Motor neuron (in vitro differentiated cells): ENCODE measurements around the gene ABCC12. TPM values are rescaled to one million over a fixed set of nuclear protein-coding genes. Genes with fewer than 3 reads are reported as not detected.

Experiments
- ATAC-seq, 8 experiments: fragments of 200-7000 bp; cut with Tn5 transposase; replicated peaks in 6 of 8; 2 replicates each; pipeline ENCODE4 v1.8.0; 2021; ENCODE audit warnings: mild to moderate bottlenecking in 8 of 8, moderate library complexity in 8 of 8
- H3K27ac ChIP-seq, 2 donors: fragments of 250-450 bp; sonication (Bioruptor Pico); 2 replicates each; pipeline ENCODE4 v1.9.0; 2021; ENCODE audit warnings: antibody characterized with exemption in 2 of 2, mild to moderate bottlenecking in 2 of 2, moderate library complexity in 1 of 2
- H3K4me1 ChIP-seq, 2 donors: fragments of 250-450 bp; sonication (Bioruptor Pico); replicated peaks in 1 of 2; 2 replicates each; pipeline ENCODE4 v1.6.1; 2021; ENCODE audit warnings: antibody characterized with exemption in 2 of 2, mild to moderate bottlenecking in 2 of 2, moderate library complexity in 1 of 2
- H3K4me3 ChIP-seq, 5 donors: fragments of 250-450 bp; sonication (Bioruptor Pico); 2 replicates each; pipeline ENCODE4 v1.9.0; 2021; ENCODE audit warnings: antibody characterized with exemption in 5 of 5, mild to moderate bottlenecking in 5 of 5, moderate library complexity in 4 of 5
- WGBS, 10 experiments: fragments of 450-650 bp; shearing (Covaris generic); methylation state at CpG; one replicate each; pipeline ENCODE4 v1.0.0; 2022; 5-methylcytosine and 5-hydroxymethylcytosine counted together
- in situ Hi-C, 9 experiments: fragments of 400-800 bp; cut with MboI; loops; one replicate each; pipeline ENCODE4 v1.15.0; 2021; ENCODE audit warnings: low sequenced_read_pairs in 9 of 9, low pct_unique_long_range_greater_than_20kb in 2 of 9; ENCODE audit not compliant: unreplicated experiment in 9 of 9
- total RNA-seq, 8 experiments: library from RNA; unstranded; fragments of 300-600 nt; gene quantifications; 2 replicates each; pipeline versions ENCODE4 v1.2.3 to v1.2.4, GENCODE V29; 2022

ABCC12 gene
- total RNA-seq, 8 experiments from 2014 or later, result 0.05 to 0.56 (median 0.25) TPM; not detected in 2

GRCh38 chr16:48123104-48123788, 32.5 kb downstream of the ABCC12 start:
- peak; percentile 85 to 99 (median 91) for ATAC-seq
- Histone ChIP-seq H3K4me3 (no peak overlapping the region), H3K4me1 (peaks cover 5 to 31% of the 10 kb centered on the region in 2 donors), H3K27ac (no peak overlapping the region)
- in situ Hi-C loops, result no loop called here
- WGBS, 10 experiments, result 0 to 72% (median 19%) methylated on average over 1 to 4 of the region's 5 CpGs; no CpG with 5 or more reads in 6 of the 10 experiments

- 17 to 100% (median 90%) methylated on average over 1 to 2 of the region's 5 CpGs; no CpG with 5 or more reads in 3 of the 10 experiments for WGBS, 10 experiments
- Histone ChIP-seq H3K4me3 (no peak overlapping the region), H3K27ac (no peak overlapping the region), H3K4me1 (peaks cover 0 to 31% of the 10 kb centered on the region in 2 donors)
- ATAC-seq, result no peak
- in situ Hi-C loops, result no loop called here
These were observed 34.5 kb downstream of the ABCC12 start for GRCh38 chr16:48121276-48121675.

GRCh38 chr16:48118841-48119240, 37.0 kb downstream of the ABCC12 start:
- Histone ChIP-seq H3K27ac (no peak overlapping the region), H3K4me1 (peaks cover 0 to 24% of the 10 kb centered on the region in 2 donors), H3K4me3 (no peak overlapping the region)
- in situ Hi-C loops, result no loop called here
- ATAC-seq, result no peak
- WGBS, 10 experiments, result 50 to 100% (median 100%) methylated on average over 1 of the region's 2 CpGs; no CpG with 5 or more reads in 6 of the 10 experiments

GRCh38 chr16:48117217-48118105, 38.3 kb downstream of the ABCC12 start:
- in situ Hi-C loops, result no loop called here
- Histone ChIP-seq H3K27ac (no peak overlapping the region), H3K4me3 (no peak overlapping the region), H3K4me1 (peaks cover 0 to 13% of the 10 kb centered on the region in 2 donors)
- ATAC-seq, result peak; percentile 79 to 99 (median 88)
- 40 to 100% (median 75%) methylated on average over 1 to 4 of the region's 22 CpGs; no CpG with 5 or more reads in 4 of the 10 experiments for WGBS, 10 experiments

GRCh38 chr16:48115299-48115698, 40.5 kb downstream of the ABCC12 start:
- Histone ChIP-seq H3K4me3 (no peak overlapping the region), H3K4me1 (peaks cover 0 to 13% of the 10 kb centered on the region in 2 donors), H3K27ac (no peak overlapping the region)
- WGBS, 10 experiments, result 90 to 100% (median 96%) methylated on average over 1 to 6 of the region's 14 CpGs; no CpG with 5 or more reads in 6 of the 10 experiments
- ATAC-seq, result no peak
- in situ Hi-C loops, result no loop called here

GRCh38 chr16:48114410-48114809, 41.4 kb downstream of the ABCC12 start:
- H3K4me3 ChIP-seq, result no peak overlapping the region
- H3K4me1 ChIP-seq, result peaks cover 4 to 19% of the 10 kb centered on the region in 2 donors
- ATAC-seq, result no peak
- H3K27ac ChIP-seq, result no peak overlapping the region
- in situ Hi-C loops, result no loop called here
- 70 to 90% (median 86%) methylated on average over 2 to 6 of the region's 7 CpGs; no CpG with 5 or more reads in 6 of the 10 experiments for WGBS, 10 experiments

- no peak for ATAC-seq
- WGBS, 10 experiments, result 87 to 100% (median 98%) methylated on average over 1 to 3 of the region's 7 CpGs; no CpG with 5 or more reads in 6 of the 10 experiments
- no peak overlapping the region for H3K27ac ChIP-seq
- H3K4me3 ChIP-seq, result no peak overlapping the region
- in situ Hi-C loops, result no loop called here
- peaks cover 5 to 23% of the 10 kb centered on the region in 2 donors for H3K4me1 ChIP-seq
These were observed 42.3 kb downstream of the ABCC12 start for GRCh38 chr16:48113471-48113870.

GRCh38 chr16:48113001-48113400, 42.8 kb downstream of the ABCC12 start:
- in situ Hi-C loops, result no loop called here
- no peak for ATAC-seq
- Histone ChIP-seq H3K4me3 (no peak overlapping the region), H3K4me1 (peaks cover 5 to 19% of the 10 kb centered on the region in 2 donors), H3K27ac (no peak overlapping the region)
- 20 to 100% (median 80%) methylated on average over 1 to 4 of the region's 6 CpGs; no CpG with 5 or more reads in 3 of the 10 experiments for WGBS, 10 experiments

- in situ Hi-C loops, result no loop called here
- 7 to 80% (median 53%) methylated on average over 1 to 2 of the region's 3 CpGs; no CpG with 5 or more reads in 6 of the 10 experiments for WGBS, 10 experiments
- Histone ChIP-seq H3K4me1 (peaks cover 5 to 15% of the 10 kb centered on the region in 2 donors), H3K4me3 (no peak overlapping the region), H3K27ac (no peak overlapping the region)
- no peak for ATAC-seq
These were observed 43.2 kb downstream of the ABCC12 start for GRCh38 chr16:48112600-48112999.

- H3K4me3 ChIP-seq, result no peak overlapping the region
- ATAC-seq, result no peak
- in situ Hi-C loops, result no loop called here
- peaks cover 16 to 20% of the 10 kb centered on the region in 2 donors for H3K4me1 ChIP-seq
- H3K27ac ChIP-seq, result no peak overlapping the region
- 48 to 100% (median 86%) methylated on average over 2 to 5 of the region's 5 CpGs; no CpG with 5 or more reads in 3 of the 10 experiments for WGBS, 10 experiments
These were observed 44.8 kb downstream of the ABCC12 start for GRCh38 chr16:48110982-48111381.

GRCh38 chr16:48110000-48110399, 45.8 kb downstream of the ABCC12 start:
- in situ Hi-C loops, result no loop called here
- WGBS, 10 experiments, result 46 to 97% (median 88%) methylated on average over 1 to 6 of the region's 7 CpGs
- Histone ChIP-seq H3K27ac (no peak overlapping the region), H3K4me3 (no peak overlapping the region), H3K4me1 (peaks cover 17 to 24% of the 10 kb centered on the region in 2 donors)
- ATAC-seq, result no peak

GRCh38 chr16:48109475-48109874, 46.3 kb downstream of the ABCC12 start:
- Histone ChIP-seq H3K27ac (no peak overlapping the region), H3K4me1 (peaks cover 17 to 24% of the 10 kb centered on the region in 2 donors), H3K4me3 (no peak overlapping the region)
- peak in 5 of 8 experiments; percentile 69 to 86 (median 76) for ATAC-seq
- 0 to 63% (median 34%) methylated on average over 1 to 7 of the region's 9 CpGs; no CpG with 5 or more reads in 3 of the 10 experiments for WGBS, 10 experiments
- in situ Hi-C loops, result no loop called here

GRCh38 chr16:48106446-48106845, 49.3 kb downstream of the ABCC12 start:
- in situ Hi-C loops, result no loop called here
- 17% methylated on average over 1 of the region's 3 CpGs; no CpG with 5 or more reads in 9 of the 10 experiments for WGBS, 10 experiments
- H3K4me3 ChIP-seq, result no peak overlapping the region
- H3K4me1 ChIP-seq, result peaks cover 17 to 25% of the 10 kb centered on the region in 2 donors
- no peak overlapping the region for H3K27ac ChIP-seq
- ATAC-seq, result peak in 5 of 8 experiments; percentile 13 to 71 (median 45)
